ENCODE data around the gene TTBK2.
"Not testable (repeated sequence)": the region's sequence is repeated elsewhere in the genome, so short reads cannot be mapped to it uniquely, and the experiment has no call there.

The TTBK2 gene

DNA sequence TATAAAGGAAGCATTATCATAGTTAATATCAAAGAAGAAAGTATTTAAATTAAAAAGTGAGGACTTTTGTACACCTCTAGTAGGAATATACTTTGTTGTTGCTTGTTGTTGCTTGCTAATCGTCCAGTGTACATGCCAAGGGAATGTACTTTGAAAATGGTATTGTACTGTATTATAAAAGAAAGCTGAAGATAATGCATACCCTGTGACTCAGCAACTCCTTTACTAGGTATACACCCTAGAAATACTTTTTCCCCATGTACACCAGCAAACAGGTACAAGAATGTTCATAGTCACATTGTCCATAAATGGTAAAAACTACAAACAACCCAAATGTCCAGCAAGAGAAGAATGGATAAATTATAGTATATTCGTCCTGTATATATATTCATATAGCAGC, 12.0 kb downstream of the TTBK2 start:
- DNase-seq (ENCODE audit: low read depth, low spot score): no peak

- DNase-seq (ENCODE audit: low read depth, low spot score): no peak
These were observed 16.9 kb downstream of the TTBK2 start for GRCh38 chr15:42903388-42904324.

DNA sequence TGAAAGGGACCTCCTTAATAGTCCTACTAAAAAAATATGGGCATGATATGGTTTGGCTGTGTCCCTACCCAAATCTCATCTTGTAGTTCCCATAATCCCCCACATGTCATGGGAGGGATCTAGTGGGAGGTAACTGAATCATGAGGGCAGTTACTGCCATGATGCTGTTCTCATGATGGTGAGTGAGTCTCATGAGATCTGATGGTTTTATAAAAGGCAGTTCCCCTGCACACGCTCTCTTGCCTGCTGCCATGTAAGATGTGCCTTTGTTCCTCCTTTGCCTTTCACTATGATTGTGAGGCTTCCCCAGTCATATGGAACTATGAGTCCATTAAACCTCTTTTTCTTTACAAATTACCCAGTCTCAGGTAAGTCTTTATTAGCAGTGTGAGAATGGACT, 26.7 kb downstream of the TTBK2 start:
- not testable (repeated sequence) for DNase-seq (ENCODE audit: low read depth, low spot score)

DNA sequence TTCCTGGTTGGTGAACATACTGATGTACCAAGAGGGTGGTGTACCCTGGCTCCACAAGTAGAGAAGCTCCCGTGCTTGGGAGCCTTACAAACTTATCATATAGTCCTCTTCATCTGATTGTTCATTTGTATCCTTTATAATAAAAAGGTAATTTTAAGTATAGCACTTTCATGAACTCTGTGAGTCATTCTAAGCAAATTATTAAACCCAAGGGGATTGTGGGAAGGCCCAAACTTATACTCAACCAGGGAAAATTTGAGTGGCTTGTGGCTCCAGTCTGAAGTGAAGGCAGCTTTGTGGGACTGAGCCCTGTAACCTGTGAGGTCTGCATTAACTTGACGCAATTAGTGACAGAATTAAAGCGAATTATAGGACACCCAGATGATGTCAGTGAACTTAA, 29.0 kb downstream of the TTBK2 start:
- no peak for DNase-seq (ENCODE audit: low read depth, low spot score)

DNA sequence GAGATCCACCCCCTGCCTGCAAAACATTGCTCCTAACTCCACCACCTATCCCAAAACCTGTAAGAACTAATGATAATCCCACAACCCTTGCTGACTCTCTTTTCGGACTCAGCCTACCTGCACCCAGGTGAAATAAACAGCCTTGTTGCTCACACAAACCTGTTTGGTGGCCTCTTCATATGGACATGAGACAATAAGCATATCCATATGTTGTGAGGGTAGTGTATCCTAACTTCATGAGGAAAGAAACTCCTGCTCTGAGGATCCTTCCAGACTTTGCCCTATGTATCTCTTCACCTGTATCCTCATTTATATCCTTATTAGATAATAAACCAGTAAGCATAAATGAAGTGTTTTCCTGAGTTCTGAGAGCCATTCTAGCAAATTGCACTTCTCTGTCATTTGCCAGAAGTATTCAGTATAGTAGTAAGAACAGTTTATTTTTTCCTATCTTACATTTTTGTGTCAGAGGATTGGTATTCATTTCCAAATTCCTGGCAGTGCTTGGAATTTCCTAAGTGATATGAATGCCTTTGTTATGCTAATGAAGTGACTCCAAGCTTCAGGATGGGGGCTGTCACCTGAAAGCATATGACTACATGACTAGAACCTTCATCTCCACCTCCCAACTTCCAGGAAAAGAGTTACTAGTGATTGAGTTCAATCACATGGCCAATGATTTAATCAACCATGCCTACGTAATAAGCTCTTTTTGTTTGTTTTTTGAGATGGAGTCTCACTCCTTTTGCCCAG, 30.2 kb downstream of the TTBK2 start:
- peak; percentile 63 for DNase-seq (ENCODE audit: low read depth, low spot score)

DNA sequence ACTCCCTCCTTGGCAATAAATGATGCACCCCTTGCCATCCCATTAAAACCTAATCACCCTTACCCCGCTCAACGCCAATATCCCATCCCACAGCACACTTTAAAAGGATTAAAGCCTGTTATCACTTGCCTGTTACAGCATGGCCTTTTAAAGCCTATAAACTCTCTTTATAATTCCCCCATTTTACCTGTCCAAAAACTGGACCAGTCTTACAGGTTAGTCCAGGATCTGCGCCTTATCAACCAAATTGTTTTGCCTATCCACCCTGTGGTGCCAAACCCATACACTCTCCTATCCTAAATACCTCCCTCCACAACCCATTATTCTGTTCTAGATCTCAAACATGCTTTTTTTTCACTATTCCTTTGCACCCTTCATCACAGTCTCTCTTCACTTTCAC, 33.2 kb downstream of the TTBK2 start:
- not testable (repeated sequence) for DNase-seq (ENCODE audit: low read depth, low spot score)

GRCh38 chr15:42880121-42880520, 40.5 kb downstream of the TTBK2 start:
- DNase-seq (ENCODE audit: low read depth, low spot score): no peak

DNA sequence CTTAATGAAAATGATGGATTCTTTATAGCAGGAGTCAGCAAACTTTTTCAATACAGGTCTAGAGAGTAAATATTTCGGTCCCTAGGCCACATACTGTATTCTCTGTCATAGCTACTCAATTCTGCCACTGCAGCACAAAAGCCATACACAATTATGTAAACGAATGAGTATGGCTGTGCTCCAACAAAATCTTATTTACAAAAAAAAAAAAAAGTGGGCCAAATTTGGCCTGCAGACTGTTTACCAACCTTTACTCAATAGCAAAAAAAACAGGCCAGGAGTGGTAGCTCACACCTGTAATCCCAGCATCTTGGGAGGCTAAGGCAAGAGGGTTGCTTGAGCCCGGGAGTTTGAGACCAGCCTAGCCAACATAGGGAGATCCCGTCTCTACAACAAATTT, 41.1 kb downstream of the TTBK2 start:
- DNase-seq (ENCODE audit: low read depth, low spot score): no peak

GRCh38 chr15:42876224-42876623, 44.4 kb downstream of the TTBK2 start:
- DNase-seq (ENCODE audit: low read depth, low spot score): no peak

DNA sequence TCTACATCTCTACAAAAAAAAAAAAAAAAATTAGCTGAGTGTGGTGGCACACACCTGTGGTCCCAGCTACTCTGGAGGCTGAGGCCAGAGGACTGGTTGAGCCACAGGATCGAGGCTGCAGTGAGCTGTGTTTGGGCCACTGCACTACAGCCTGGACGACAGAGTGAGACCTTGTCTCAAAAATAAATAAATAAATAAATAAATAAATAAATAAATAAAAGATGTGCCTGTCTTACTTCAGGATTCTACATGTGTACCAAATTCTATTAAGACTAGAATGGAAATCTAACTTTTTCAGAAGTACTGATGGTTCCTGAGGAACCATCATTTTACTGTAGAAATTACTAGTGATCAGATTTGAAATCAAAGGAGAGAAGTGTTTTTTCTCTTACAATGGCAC, 51.9 kb downstream of the TTBK2 start:
- no peak for DNase-seq (ENCODE audit: low read depth, low spot score)

GRCh38 chr15:42863572-42864239, 56.9 kb downstream of the TTBK2 start:
- DNase-seq (ENCODE audit: low read depth, low spot score): no peak

DNA sequence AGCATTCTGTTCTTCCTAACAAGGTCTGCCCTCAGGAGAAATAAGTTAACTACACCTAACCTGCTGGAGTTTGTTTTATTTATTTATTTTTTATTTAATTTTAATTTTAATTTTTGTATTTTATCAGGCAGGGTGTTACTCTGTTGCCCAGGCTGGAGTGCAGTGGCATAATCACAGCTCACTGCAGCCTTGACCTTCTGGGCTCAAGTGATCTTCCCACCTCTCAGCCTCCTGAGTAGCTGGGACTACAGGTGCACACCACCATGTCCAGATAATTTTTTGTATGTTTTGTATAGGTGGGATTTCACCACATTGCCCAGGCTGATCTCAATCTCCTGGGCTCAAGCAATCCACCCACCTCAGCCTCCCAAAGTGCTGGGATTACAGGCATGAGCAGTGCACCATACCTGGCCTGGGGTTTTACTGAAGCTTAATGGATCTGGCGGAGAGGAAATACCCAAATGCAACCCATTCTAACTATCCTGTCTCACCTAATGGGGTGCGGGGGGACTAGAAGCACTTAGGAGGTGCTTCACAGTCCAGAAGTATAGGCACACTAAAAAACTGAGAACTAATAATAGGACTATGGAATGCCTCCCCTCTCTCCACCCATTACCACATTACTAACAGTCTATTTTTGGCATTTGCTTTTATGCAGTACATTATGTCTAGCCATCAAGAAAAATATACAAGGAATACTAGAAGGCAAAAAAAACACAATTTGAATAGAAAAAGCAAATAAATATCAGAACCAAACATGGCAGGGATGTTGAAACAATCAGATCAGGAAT, 61.4 kb downstream of the TTBK2 start:
- DNase-seq (ENCODE audit: low read depth, low spot score): no peak

- no peak for DNase-seq (ENCODE audit: low read depth, low spot score)
These were observed 62.0 kb downstream of the TTBK2 start for GRCh38 chr15:42858540-42858939.

DNA sequence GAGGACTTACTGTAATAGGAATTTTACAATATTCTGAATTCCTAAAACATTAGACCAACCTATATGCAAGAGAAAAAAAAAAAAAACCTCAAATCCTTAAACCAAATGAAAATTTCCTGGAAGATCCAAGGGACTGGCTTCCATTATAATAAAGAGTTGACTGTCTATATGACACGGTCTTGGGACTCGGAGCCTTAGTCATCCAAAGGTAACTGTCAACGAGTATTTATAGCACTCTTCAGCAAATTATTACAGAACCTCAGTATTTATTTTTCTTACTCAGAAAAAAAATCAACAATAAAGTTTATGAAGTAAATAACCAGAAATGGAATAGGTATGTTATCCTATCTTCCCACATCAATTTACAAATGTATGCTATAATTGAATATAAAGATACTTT, 66.0 kb downstream of the TTBK2 start:
- DNase-seq (ENCODE audit: low read depth, low spot score): no peak

DNA sequence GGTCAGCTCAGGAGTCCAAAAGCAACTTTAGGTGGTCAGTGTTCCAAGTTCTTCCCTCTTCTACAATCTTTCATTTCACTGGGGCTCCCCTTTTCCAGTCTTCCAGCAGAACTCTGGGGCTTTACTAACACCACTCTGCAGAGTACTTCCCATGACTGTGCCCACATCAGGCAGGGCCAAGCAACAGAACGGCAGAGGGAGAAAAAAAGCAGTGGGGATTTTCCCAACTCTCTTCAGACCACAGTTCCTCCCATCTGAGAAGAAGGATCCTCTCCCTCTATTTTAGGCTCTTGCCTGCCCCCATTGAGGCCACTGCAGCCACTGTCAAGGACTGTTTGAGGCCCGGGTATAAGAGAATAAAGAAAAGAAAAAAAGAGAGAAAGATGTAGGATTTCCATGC, 70.7 kb downstream of the TTBK2 start:
- no peak for DNase-seq (ENCODE audit: low read depth, low spot score)

DNA sequence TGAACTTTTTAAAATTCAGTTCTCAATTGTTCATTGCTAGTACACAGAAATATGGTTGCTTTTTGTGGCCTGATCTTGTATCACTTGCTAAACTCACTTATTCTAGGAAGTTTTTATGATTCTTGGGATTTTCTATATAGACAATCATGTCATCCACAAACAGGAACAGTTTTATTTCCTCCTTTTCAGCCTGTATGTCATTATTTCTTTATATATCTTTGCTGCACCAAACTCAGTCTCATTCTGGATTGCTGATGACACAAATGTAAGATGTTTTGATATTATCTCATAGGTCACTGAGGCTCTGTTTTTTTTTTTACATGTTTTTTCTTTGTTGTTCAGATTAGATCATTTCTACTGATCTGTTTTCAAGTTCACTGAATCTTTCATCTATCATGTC, 71.7 kb downstream of the TTBK2 start:
- DNase-seq (ENCODE audit: low read depth, low spot score): no peak

GRCh38 chr15:42846647-42847046, 73.9 kb downstream of the TTBK2 start:
- no peak for DNase-seq (ENCODE audit: low read depth, low spot score)

- no peak for DNase-seq (ENCODE audit: low read depth, low spot score)
These were observed 75.0 kb downstream of the TTBK2 start for GRCh38 chr15:42845581-42845980.

DNA sequence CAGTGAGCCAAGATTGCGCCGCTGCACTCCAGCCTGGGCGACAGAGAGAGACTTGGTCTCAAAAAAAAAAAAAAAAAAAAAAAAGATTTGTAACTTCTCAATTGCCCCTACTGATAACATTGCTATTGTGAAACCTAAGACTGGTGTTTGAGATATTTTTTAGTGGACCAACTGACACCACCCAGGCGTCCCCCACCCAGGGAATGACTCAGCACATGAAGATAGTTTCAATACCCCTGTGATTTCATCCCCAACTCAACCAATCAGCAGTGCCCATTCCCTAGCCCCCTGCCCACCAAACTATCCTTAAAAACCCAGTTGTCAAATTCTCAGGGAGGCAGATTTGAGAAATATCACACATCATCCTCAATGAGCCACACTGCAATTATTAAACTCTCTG, 76.9 kb downstream of the TTBK2 start:
- no peak for DNase-seq (ENCODE audit: low read depth, low spot score)

- no peak for DNase-seq (ENCODE audit: low read depth, low spot score)
These were observed 84.3 kb downstream of the TTBK2 start for GRCh38 chr15:42836251-42836650.

DNA sequence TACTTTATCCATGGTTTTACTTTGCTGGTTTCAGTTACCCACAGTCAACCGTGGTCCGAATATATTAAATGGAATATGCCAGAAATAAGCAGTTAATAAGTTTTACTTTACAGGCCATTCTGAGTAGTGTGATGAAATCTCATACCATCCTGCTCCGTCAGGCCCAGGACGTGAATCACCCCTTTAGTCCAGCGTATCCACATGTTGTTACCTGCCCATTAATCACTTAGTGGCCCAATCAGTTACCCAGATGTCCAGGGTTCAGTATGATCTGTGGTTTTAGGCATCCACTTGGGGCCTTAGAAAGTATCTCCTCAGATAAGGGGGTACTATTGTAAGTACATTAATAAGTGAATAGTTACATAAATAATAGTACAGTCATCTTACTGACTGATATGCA, 88.0 kb downstream of the TTBK2 start:
- no peak for DNase-seq (ENCODE audit: low read depth, low spot score)
